RWPE2 (cell line): ENCODE results near the gene PLXNB1.
A peak's percentile ranks its signal among the peaks of the same experiment; 100 is the strongest.

ENCODE experiments used
- ATAC-seq: fragments of 200-7000 bp; cut with Tn5 transposase; 3 replicates; pipeline ENCODE4 v1.9.1; 2021; ENCODE audit warnings: low read depth
- DNase-seq: peaks from one replicate; pipeline ENCODE4 v3.0.0-alpha.2; 2020; ENCODE audit warnings: low spot score
- H3K27ac ChIP-seq: fragments of 450-650 bp; 2 replicates; pipeline ENCODE4 v1.5.1; 2017; ENCODE audit warnings: mild to moderate bottlenecking; ENCODE audit not compliant: poor library complexity, severe bottlenecking
- H3K27me3 ChIP-seq: fragments of 250-450 bp; sonication (Bioruptor Pico); 2 replicates; pipeline ENCODE4 v1.5.1; 2021; ENCODE audit warnings: mild to moderate bottlenecking, moderate library complexity; ENCODE audit not compliant: insufficient read depth, poor library complexity, severe bottlenecking
- H3K36me3 ChIP-seq: fragments of 250-450 bp; sonication (Bioruptor Pico); 2 replicates; pipeline ENCODE4 v1.5.1; 2020; ENCODE audit warnings: low read depth, mild to moderate bottlenecking, moderate library complexity
- H3K4me1 ChIP-seq: fragments of 250-450 bp; sonication (Bioruptor Pico); 2 replicates; pipeline ENCODE4 v1.5.1; 2021; ENCODE audit warnings: mild to moderate bottlenecking, moderate library complexity; ENCODE audit not compliant: insufficient read depth, poor library complexity, severe bottlenecking
- H3K4me3 ChIP-seq: fragments of 250-450 bp; sonication (Bioruptor Pico); 2 replicates; pipeline ENCODE4 v1.5.1; 2021; ENCODE audit warnings: mild to moderate bottlenecking, moderate library complexity; ENCODE audit not compliant: severe bottlenecking
- H3K9me3 ChIP-seq: fragments of 250-450 bp; sonication (Bioruptor Pico); 2 replicates; pipeline ENCODE4 v1.5.1; 2021; ENCODE audit warnings: mild to moderate bottlenecking, moderate library complexity; ENCODE audit not compliant: severe bottlenecking
- CTCF ChIP-seq: fragments of 450-650 bp; IDR thresholded peaks from one replicate; pipeline ENCODE4 v1.5.1; 2017; ENCODE audit warnings: mild to moderate bottlenecking, moderate library complexity; ENCODE audit not compliant: poor library complexity, severe bottlenecking

Gene PLXNB1

DNA sequence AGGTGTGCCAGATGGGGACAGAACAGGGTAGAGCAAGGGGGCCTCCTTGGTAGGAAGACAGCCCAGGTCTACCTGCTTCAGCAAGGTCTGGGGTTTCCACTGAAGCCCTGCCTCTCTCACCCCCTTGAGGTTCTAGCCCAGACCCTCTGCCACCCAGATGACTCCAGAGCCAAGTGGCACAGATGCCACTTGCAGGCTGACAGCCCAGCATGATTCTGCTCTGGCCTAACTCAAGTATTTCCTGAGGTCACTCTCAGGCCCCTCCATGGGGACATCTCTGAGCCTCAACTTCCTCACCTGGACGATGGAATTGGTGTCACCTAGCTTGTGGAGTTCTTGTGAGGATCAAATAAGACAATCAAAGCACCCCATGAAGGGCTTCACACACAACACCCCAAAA is 23.9 kb downstream of the PLXNB1 start:
- no peak overlapping the region for H3K27ac ChIP-seq
- H3K27me3 ChIP-seq, result no peaks in the 10 kb centered on the region
- H3K9me3 ChIP-seq, result no peaks in the 10 kb centered on the region
- ATAC-seq (no peak), DNase-seq (no peak)
- peaks cover 15% of the 10 kb centered on the region for H3K4me1 ChIP-seq
- no peak for TF ChIP-seq CTCF
- no peak overlapping the region for H3K4me3 ChIP-seq
- peaks cover 85% of the 10 kb centered on the region for H3K36me3 ChIP-seq

DNA sequence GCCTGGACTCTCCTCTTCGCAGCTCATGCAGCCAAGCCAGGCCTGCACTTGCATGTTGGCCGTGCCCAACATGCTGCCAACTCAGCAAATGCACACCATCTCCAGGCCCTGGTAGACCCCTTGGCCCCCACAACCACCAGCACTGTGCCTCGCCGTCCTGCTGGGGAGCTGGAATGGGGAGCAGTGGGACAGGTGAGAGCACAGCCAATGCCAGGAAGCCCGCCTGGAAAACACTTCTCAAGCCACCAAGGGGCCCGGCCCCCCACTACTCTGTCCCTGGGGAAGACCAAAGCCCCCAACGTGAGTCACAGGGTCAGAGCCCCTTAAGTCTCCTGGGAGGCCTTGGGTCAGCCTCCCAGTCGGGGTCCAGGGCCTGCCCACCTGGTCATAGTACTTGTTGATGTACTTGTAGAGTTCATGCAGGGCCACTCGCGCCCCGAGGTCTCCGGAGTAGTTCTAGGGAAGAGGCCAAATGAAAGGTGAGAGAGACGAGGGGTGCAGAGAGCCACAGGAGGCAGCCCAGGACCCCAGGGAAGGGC is 24.5 kb downstream of the PLXNB1 start:
- peak; percentile 54 for DNase-seq
- no peak for ATAC-seq
- no peak for TF ChIP-seq CTCF
- Histone ChIP-seq H3K4me3 (no peak overlapping the region), H3K36me3 (peaks cover 82% of the 10 kb centered on the region), H3K27me3 (no peaks in the 10 kb centered on the region), H3K27ac (no peak overlapping the region), H3K9me3 (no peaks in the 10 kb centered on the region), H3K4me1 (peaks cover 15% of the 10 kb centered on the region)

DNA sequence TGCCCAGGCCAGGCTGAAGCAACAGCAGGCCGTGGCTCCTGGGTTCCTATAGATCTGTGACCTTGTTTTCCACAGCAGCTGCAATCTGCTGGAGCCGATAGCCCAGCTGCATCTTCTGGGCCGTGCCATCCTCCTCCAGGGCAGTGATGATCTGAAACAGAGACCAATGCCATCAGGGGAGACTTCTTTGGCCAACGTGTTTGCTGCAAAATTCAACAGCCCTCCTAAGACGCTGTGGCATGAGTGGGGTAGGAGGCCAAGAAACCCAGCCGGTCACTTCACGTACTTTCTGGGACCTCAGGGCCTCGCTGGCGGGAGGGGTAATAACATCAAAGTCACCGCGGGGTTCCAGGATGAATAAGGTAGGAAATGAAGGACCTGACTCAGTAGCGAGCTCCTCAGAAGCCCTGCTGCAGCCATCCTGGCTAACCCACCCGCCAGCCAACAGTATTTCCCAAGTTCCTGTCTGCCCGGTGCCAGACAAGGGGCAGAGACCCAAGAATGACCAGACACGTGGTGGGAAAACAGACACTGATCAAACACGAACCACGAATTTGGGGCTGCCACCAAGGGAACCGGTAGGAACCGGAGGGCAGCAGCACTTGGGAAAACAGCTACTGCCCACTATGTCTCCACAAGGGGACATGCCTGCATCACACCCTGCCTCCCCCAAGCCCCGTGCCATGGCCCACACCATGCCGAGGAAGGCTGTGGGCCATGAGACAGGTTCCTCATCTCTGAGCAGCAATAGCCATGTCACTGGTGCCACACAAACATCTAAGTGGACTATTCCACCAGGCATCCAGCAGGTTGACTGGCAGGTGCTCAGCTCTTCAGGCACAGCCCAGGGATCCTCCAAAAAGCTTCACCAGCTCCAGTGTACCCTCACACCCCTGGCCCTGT is 25.2 kb downstream of the PLXNB1 start:
- Histone ChIP-seq H3K4me1 (peaks cover 15% of the 10 kb centered on the region), H3K36me3 (peaks cover 75% of the 10 kb centered on the region), H3K9me3 (no peaks in the 10 kb centered on the region), H3K4me3 (no peak overlapping the region), H3K27ac (peak overlapping the region; percentile 26), H3K27me3 (no peaks in the 10 kb centered on the region)
- no peak for ATAC-seq
- no peak for DNase-seq
- TF ChIP-seq CTCF, result no peak

- Histone ChIP-seq H3K27ac (peak overlapping the region; percentile 26), H3K4me3 (no peak overlapping the region), H3K36me3 (peaks cover 66% of the 10 kb centered on the region), H3K9me3 (no peaks in the 10 kb centered on the region), H3K4me1 (peaks cover 15% of the 10 kb centered on the region), H3K27me3 (no peaks in the 10 kb centered on the region)
- no peak for TF ChIP-seq CTCF
- DNase-seq, result peak; percentile 44
- no peak for ATAC-seq
Measured at GRCh38 chr3:48403533-48404439, 26.1 kb downstream of the PLXNB1 start.
